Fibroblast of skin of right biceps (primary cell): ENCODE data around the gene PCIF1.
"Not testable (repeated sequence)": the region's sequence is repeated elsewhere in the genome, so short reads cannot be mapped to it uniquely, and the experiment has no call there.

Source experiments
- DNase-seq: peaks from one replicate; pipeline ENCODE4 v3.0.0-alpha.2; 2013

The PCIF1 gene

GRCh38 chr20:45934586-45935415, at the start of gene PCIF1:
PCIF1 (plus strand) TSS chr20:45934683; CDS start chr20:45939000, 4,317 bp downstream.
- DNase-seq = peak; percentile 97

DNA sequence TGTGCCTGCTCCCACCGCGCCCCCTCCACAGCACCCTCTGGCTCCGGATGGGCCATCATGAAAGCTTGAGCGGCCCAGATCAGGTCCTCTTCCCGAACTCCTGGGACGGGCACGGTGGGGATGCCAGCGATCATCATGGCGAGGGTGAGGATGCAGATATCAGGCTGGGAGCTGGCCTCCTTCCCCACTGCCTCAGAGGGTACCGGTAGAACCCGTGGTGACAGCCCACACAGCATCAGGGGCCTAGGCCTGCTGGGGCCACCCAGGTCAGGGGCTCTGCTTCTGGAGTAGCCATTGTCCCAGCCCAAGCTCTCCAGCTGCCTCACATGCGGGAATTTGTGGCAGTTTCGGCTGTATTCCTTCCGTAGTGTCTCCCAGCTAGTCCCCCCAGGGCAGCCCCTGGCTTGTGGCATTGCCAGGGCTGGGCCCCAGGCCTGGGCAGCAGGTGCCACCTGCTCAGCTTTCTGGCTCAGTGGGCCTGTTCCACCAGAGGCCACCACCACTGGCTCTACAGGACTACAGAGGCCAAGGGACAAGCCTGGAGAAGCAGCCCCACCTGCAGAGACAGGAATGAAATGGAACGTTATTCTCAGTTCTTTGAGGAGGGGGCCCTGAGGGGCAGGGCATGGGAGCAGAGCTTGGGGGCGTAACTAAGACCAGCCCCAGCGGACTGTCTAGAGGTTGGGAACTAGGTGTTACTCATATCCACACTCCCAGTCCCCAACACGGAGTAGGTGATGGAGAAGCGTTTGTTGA, 47.7 kb upstream of the PCIF1 start:
- no peak for DNase-seq

DNA sequence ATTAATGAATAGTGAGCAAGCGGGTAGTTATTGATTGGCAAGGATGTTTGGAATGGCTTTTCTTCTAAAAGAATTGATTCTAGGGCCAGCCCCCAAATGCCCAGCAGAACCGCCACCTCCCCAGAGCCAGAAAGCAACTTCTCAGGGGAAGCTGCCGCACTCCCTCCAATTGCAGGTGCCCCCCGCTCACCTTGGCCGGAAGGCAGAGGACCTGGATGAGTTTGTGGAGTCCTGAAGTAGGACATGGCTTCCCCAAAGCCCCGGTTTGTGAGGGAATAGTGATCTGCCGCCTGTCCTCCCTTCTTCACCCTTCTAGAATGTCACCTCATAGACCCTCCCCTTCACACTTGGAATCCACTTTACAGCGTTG, 47.2 kb upstream of the PCIF1 start, which contains the start of gene SPATA25:
TSS of gene SPATA25 (minus strand) at position 277 of the 370 bp plus-strand sequence. CDS start at position 245, 32 bp downstream.
- no peak for DNase-seq

DNA sequence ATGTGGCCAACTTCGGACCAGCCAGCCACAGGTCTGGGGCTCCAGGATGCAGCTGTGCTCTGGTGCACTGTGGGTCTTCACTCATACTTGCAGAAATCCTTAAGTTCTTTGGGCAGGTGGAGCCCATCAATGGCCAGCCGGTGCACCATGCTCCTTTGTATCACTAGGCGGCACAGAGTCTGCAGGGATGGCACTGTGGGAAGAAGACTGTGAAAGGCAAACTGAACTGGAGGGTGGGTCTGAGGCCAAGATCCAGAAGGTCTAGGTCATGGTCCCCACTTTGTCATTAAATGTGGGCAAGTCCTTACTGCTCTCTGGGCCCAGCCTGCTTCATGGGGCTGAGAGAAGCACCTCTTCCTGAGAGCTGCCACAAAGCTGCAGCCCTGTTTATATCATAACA, 45.8 kb upstream of the PCIF1 start:
- DNase-seq = no peak

DNA sequence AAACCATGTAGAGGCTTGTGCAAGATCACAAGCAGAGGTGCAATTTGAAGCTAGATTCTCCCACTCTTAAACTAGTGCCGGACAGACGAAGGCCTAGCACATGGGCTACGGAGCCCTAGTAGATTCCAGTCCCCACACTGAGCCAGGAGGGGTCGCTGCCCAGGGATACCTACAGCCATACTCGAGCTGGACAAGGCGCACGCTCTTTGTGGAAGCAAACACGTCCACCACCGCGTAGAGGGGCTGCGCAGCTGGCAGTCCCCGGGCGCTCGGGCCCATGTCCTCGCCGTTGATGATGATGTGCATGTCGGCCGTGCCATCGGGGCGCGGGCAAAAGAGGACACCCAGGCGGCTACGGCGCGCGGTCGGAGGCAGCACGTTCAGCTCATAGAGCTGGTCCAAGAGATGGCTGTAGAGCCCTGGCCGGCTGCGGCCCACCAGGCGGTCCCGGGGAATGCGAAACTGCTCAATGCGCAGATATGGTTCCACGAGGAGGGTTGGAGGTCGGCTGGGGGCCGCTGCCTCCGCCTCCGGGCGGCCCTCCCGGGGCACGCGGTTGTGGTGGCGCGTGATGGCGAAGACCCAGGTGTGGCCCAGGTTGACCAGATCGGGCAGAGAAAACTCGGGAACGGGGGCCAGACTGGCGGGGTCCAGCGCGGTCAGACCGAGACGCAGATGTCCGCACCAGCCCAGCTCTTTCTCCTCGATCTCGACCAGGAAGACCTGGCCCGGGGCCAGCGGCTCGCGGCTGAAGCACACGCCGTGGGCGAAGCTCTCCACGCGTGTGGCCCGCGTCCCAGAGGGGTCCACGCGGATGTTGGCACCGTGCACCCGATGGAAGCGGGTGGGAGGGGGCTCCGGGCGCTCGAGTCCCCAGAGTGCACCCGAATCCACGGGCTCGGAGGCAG, 44.2 kb upstream of the PCIF1 start:
- DNase-seq = peak; percentile 81

- peak; percentile 94 for DNase-seq
These were observed 43.2 kb upstream of the PCIF1 start, which contains the start of the genes CTSA and NEURL2 for GRCh38 chr20:45890985-45891983. CTSA (plus strand) TSS chr20:45891335; CDS start chr20:45891569, 234 bp downstream. NEURL2 (minus strand) TSS chr20:45891208; CDS start chr20:45890991, 217 bp downstream.

DNA sequence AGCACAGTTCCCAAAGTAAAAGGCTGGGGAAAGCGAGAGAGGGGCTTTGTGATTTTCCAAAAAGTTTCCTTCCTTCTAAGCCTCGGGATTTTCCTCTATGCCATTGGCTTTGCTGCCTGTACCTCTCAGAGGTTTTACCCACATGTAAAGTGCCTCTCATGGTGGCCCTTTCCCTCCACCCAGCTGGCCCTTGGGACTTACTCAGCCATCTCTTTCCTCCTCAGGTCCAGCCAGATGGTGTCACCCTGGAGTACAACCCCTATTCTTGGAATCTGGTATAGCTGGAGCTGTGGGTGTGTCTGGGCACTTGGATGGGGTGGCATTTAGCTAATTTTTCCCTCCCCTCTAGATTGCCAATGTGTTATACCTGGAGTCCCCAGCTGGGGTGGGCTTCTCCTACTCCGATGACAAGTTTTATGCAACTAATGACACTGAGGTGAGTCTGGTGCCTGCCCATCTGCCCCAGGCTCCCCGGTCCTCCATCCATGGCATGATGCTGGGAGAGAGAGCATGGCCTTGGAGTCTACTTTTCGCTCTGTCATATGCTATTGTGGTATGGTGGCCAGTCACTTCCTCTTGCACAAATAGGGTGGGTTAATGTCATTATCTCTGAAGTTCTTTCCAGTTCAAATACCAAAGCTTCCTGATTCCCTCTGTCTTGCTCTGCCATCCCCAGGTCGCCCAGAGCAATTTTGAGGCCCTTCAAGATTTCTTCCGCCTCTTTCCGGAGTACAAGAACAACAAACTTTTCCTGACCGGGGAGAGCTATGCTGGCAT, 42.2 kb upstream of the PCIF1 start:
- peak; percentile 22 for DNase-seq

DNA sequence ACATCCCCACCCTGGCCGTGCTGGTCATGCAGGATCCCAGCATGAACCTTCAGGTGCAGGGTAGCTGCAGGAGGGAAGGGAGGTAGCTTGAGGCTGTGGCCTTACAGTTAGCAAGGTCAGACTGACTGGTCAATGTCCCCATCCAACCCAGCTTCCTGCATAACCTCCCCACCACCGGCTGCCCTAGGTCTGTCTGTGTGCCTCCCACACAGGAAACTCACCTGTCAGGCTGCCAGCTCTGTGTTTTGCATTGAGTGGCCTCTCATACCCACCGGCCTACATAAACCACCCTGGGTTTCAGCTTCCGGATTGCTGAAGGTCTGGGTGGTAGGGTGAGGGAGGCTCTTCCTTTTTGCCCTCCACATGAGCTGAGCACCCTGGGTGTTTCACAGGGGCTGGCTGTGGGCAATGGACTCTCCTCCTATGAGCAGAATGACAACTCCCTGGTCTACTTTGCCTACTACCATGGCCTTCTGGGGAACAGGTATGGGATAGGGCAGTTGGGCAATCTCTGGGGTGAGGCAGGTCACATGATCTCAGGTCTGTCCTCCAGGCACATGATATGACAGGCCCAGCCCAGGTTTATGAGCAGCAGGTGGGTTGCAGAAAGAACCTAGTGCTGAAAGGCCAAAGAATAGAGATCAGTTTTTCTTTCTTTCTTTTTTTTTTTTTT, 41.5 kb upstream of the PCIF1 start:
- no peak for DNase-seq

GRCh38 chr20:45893831-45894230, 40.7 kb upstream of the PCIF1 start:
- no peak for DNase-seq

DNA sequence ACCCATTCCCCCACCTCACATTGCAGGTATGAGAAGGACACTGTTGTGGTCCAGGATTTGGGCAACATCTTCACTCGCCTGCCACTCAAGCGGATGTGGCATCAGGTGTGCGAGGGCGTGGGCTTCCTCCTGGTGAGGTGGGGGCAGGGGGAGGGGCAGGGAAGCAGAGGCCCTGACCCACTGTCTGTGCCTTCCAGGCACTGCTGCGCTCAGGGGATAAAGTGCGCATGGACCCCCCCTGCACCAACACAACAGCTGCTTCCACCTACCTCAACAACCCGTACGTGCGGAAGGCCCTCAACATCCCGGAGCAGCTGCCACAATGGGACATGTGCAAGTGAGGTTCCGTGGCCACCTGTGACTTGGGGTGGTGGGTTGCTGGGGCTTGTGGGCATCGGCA, 39.7 kb upstream of the PCIF1 start:
- no peak for DNase-seq

DNA sequence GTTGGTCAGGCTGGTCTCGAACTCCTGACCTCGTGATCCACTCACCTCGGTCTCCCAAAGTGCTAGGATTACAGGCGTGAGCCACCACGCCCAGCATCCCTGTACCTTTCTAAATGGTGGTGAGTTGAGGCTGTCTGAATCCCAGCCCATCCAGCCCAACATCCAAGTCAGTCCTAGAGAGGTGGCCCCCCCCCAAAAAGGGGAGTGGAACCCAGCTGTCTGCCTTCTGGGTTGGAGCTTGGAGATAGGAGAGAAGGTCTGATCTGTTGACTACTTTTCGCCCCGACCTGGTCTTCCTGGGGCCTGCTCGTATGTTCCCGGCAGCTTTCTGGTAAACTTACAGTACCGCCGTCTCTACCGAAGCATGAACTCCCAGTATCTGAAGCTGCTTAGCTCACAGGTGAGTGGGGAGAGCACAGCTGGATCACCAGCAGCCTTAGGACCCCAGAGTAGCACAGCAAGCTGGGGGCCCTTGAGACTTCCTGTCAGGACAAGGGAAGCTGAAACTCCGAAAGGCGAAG, 37.8 kb upstream of the PCIF1 start:
- no peak for DNase-seq

DNA sequence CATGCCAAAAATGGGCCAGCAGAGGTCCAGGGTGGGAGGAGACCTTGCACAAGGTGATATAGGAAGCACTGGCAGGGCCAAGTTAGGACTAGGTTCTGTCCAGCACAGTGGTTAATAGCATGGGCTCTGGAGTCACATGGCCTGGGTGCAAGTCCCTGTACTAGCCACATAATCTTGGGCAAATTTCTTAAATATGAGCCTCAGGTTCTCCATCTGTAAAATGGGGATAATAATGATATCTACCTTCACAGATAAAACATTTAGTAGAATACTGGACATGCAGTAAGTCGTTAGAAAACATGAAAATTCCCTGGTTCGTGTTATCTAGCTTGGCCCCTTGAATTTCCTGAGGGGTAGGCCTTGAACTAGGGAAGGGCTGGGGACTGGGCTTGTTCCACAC, 37.2 kb upstream of the PCIF1 start:
- DNase-seq = no peak

DNA sequence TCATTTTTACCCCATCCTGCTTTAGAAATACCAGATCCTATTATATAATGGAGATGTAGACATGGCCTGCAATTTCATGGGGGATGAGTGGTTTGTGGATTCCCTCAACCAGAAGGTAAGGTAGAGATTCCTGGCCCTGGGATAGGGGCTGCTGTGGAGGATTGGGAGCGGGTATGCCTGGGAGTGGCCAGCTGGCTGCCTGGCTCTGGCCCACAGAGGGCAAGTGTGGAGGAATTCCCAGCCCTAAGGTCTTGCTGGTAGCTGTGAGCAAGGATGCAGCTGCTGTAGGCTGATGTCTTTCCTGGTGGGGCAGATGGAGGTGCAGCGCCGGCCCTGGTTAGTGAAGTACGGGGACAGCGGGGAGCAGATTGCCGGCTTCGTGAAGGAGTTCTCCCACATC, 36.8 kb upstream of the PCIF1 start:
- DNase-seq = no peak

- no peak for DNase-seq
These were observed 36.2 kb upstream of the PCIF1 start for GRCh38 chr20:45898285-45898684.

GRCh38 chr20:45899046-45899835, 35.2 kb upstream of the PCIF1 start:
- no peak for DNase-seq

DNA sequence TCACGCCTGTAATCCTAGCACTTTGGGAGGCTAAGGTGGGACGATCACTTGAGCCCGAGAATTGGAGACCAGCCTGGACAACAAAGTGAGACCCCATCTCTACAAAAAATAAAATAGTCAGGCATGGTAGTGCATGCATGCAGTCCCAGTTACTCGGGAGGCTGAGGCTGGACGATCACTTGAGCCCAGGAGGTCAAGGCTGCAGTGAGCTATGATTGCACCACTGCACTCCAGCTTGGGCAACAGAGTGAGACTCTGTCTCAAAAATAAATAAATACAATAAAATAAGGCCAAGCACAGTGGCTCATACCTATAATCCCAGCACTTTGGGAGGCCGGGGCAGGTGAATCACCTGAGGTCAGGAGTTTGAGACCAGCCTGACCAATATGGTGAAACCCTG, 33.2 kb upstream of the PCIF1 start:
- not testable (repeated sequence) for DNase-seq

- DNase-seq = no peak
These were observed 32.2 kb upstream of the PCIF1 start for GRCh38 chr20:45902199-45902701.
